ENCODE data around the gene C3orf18. TPM values are rescaled to one million over a fixed set of nuclear protein-coding genes. Genes with fewer than 3 reads are reported as not detected.

Gene C3orf18
- total RNA-seq, result 7.4 and 11.9 TPM in 2 replicates

GRCh38 chr3:50567386-50568167, at the start of gene C3orf18:
Gene C3orf18 (minus strand): TSS chr3:50567747. CDS start chr3:50565699, 2,048 bp downstream.

GRCh38 chr3:50611464-50612233, 44.1 kb upstream of the C3orf18 start, which contains the start of gene CISH:
Gene CISH (minus strand): TSS chr3:50611774. CDS start chr3:50611650, 124 bp downstream.

GRCh38 chr3:50568947-50569749, 1.6 kb upstream of the C3orf18 start, which contains the start of gene HEMK1:
Gene HEMK1 (plus strand): TSS chr3:50569522. CDS start chr3:50571105, 1,583 bp downstream.

Other genes with a start within 250 kb of the C3orf18 start
- 68.3 and 88.3 TPM in 2 replicates for gene HYAL2, start 245.0 kb downstream of the C3orf18 start, total RNA-seq
- gene TUSC2, start 239.5 kb downstream of the C3orf18 start, total RNA-seq, result 17.6 and 45.5 TPM in 2 replicates
- 31.2 and 42.7 TPM in 2 replicates for gene RASSF1, start 226.9 kb downstream of the C3orf18 start, total RNA-seq
- gene ZMYND10, start 222.0 kb downstream of the C3orf18 start, total RNA-seq, result 0.48 and 1.4 TPM in 2 replicates
- 15.4 and 16.0 TPM in 2 replicates for gene NPRL2, start 217.0 kb downstream of the C3orf18 start, total RNA-seq
- 29.9 and 33.4 TPM in 2 replicates for gene CYB561D2, start 216.9 kb downstream of the C3orf18 start, total RNA-seq
- gene TMEM115, start 208.2 kb downstream of the C3orf18 start, total RNA-seq, result 59.6 and 74.7 TPM in 2 replicates
- 0.08 TPM in 1 of 2 replicates, not detected in the other for gene CACNA2D2, start 64.1 kb downstream of the C3orf18 start, total RNA-seq
- 13.4 and 15.6 TPM in 2 replicates for gene HEMK1, start 1.8 kb upstream of the C3orf18 start, total RNA-seq
- gene CISH, start 44.0 kb upstream of the C3orf18 start, total RNA-seq, result 2.7 and 3.3 TPM in 2 replicates
- 15.0 and 32.2 TPM in 2 replicates for gene MAPKAPK3, start 49.4 kb upstream of the C3orf18 start, total RNA-seq
- under 0.01 TPM in 1 of 2 replicates, not detected in the other for gene DOCK3, start 107.2 kb upstream of the C3orf18 start, total RNA-seq